ENCODE results near the gene C11orf58. TPM values are rescaled to one million over a fixed set of nuclear protein-coding genes. Genes with fewer than 3 reads are reported as not detected.

C11orf58 gene
- total RNA-seq, 4 donors from 2014 or later = 103 to 170 (median 134) TPM

DNA sequence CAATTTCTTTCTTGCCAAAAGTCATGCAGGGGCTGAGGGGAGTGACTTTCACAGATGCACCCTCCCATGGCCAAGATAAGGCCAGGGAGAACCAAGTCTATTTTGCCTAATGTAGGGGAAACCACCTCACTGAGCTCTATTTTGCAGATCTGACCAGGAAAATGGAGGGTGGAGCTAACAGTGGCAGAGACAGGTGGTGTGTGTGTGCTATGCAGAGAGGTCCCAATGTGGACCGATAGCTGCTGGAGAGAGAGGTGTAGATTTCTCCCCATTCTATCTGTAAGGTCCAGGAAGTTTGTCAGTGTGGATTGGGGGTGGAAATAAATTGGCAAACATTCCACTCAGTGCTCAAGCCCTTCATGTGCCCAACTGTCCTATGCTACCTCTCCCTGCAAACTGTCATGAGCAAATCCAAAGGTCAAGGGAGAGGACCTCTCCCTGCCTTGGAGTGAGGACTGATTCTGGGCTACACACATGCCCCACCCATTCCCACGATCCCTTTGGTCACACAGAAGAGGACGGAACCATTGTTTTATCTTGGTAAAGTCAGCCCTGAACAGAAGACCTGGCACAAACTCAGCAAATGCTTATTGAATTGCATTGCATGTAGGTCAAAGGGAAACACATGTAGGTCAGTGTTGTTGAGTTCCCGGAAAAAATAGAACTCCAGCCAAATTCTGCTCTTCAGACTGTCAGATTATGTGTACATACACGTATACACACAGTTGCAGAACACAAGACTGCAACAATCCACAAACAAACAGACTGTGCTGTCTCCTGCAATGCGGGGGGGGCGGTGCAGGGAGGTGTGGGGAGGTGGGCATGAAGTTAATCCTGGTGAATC is 65.9 kb downstream of the C11orf58 start:
- no peaks in the 10 kb centered on the region for H3K36me3 ChIP-seq
- no peak overlapping the region for H3K27ac ChIP-seq
- peaks cover 23 to 27% of the 10 kb centered on the region in 2 donors for H3K4me1 ChIP-seq
- no peaks in the 10 kb centered on the region for H3K9me3 ChIP-seq
- H3K4me3 ChIP-seq = no peak overlapping the region
- peak in 1 of 2 donors; percentile 37 for ATAC-seq
- no peak for DNase-seq
- in situ Hi-C loops (cut with MboI; ENCODE audit: low sequenced_read_pairs in 4 of 4) (loop anchor here in 3 of 4 donors (25.0 kb wide), 1 partner anchor 258 kb away; no protein-coding TSS in a partner anchor), intact Hi-C loops (cut with DNase I; ENCODE audit: low total_unique reads) (no loop called here)
- TF ChIP-seq POLR2A (IDR thresholded peaks at IDR 0.05) (no peak), CTCF (IDR thresholded peaks at IDR 0.05 in 4 of 5, conservative IDR thresholded peaks at IDR 0.05 in 1 of 5) (no peak)
- no peaks in the 10 kb centered on the region for H3K27me3 ChIP-seq

DNA sequence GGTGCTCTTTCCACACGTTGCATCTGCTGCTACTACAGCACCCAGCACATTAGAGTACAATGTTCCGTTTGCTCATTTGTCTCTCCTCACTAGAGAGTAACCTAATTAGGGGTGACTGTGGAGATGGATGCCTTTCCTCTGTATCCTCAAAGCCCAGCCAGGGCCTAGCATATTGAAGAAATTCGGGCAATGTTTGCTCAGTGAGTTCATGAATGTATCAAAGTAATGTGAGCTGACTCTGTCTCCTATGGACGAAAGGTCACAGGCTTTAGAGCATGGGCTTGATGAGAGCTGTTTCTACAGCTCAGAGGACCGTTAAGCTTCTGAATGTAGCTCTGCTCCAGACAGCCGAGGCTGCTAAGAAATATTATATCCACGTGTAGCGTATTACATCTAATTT is 67.5 kb downstream of the C11orf58 start:
- no peak for TF ChIP-seq CTCF (IDR thresholded peaks at IDR 0.05 in 4 of 5, conservative IDR thresholded peaks at IDR 0.05 in 1 of 5)
- no peak for TF ChIP-seq POLR2A (IDR thresholded peaks at IDR 0.05)
- no peak for ATAC-seq
- intact Hi-C loops (cut with DNase I; ENCODE audit: low total_unique reads) = no loop called here
- in situ Hi-C loops (cut with MboI; ENCODE audit: low sequenced_read_pairs in 4 of 4) = loop anchor here in 3 of 4 donors (25.0 kb wide), 1 partner anchor 256 kb away; no protein-coding TSS in a partner anchor
- Histone ChIP-seq H3K4me1 (peaks cover 23 to 30% of the 10 kb centered on the region in 2 donors), H3K4me3 (no peak overlapping the region), H3K27ac (no peak overlapping the region), H3K36me3 (no peaks in the 10 kb centered on the region), H3K27me3 (no peaks in the 10 kb centered on the region), H3K9me3 (no peaks in the 10 kb centered on the region)
- DNase-seq = no peak

GRCh38 chr11:16806791-16807190 is 68.3 kb downstream of the C11orf58 start:
- no peaks in the 10 kb centered on the region for H3K27me3 ChIP-seq
- H3K27ac ChIP-seq = no peak overlapping the region
- H3K4me3 ChIP-seq = no peak overlapping the region
- in situ Hi-C loops (cut with MboI; ENCODE audit: low sequenced_read_pairs in 4 of 4) (loop anchor here in 3 of 4 donors (25.0 kb wide), 1 partner anchor 256 kb away; no protein-coding TSS in a partner anchor), intact Hi-C loops (cut with DNase I; ENCODE audit: low total_unique reads) (no loop called here)
- no peaks in the 10 kb centered on the region for H3K9me3 ChIP-seq
- no peak for TF ChIP-seq POLR2A (IDR thresholded peaks at IDR 0.05)
- TF ChIP-seq CTCF (IDR thresholded peaks at IDR 0.05 in 4 of 5, conservative IDR thresholded peaks at IDR 0.05 in 1 of 5) = no peak
- no peak for ATAC-seq
- peak in 1 of 2 donors; percentile 28 for DNase-seq
- no peaks in the 10 kb centered on the region for H3K36me3 ChIP-seq
- peaks cover 23 to 30% of the 10 kb centered on the region in 2 donors for H3K4me1 ChIP-seq

GRCh38 chr11:16807306-16807705 is 68.9 kb downstream of the C11orf58 start:
- H3K4me3 ChIP-seq = no peak overlapping the region
- H3K27ac ChIP-seq = no peak overlapping the region
- peaks cover 23 to 30% of the 10 kb centered on the region in 2 donors for H3K4me1 ChIP-seq
- no peaks in the 10 kb centered on the region for H3K27me3 ChIP-seq
- H3K9me3 ChIP-seq = no peaks in the 10 kb centered on the region
- no peaks in the 10 kb centered on the region for H3K36me3 ChIP-seq
- TF ChIP-seq CTCF (IDR thresholded peaks at IDR 0.05 in 4 of 5, conservative IDR thresholded peaks at IDR 0.05 in 1 of 5) (no peak), POLR2A (IDR thresholded peaks at IDR 0.05) (no peak)
- ATAC-seq (no peak), DNase-seq (no peak)
- intact Hi-C loops (cut with DNase I; ENCODE audit: low total_unique reads) (no loop called here), in situ Hi-C loops (cut with MboI; ENCODE audit: low sequenced_read_pairs in 4 of 4) (loop anchor here in 3 of 4 donors (25.0 kb wide), 1 partner anchor 255 kb away; no protein-coding TSS in a partner anchor)
